NCI-H524 (cell line): ENCODE results near the gene LUZP1.
A peak's percentile ranks its signal among the peaks of the same experiment; 100 is the strongest.

Source experiments
- DNase-seq, 2 experiments: peaks; one replicate each; lab custom pipeline; 2025; lab: John Stamatoyannopoulos, UW

Gene LUZP1

GRCh38 chr1:23188434-23188884 lies 19.8 kb upstream of the LUZP1 start:
- DNase-seq = no peak

GRCh38 chr1:23187637-23188036 lies 19.0 kb upstream of the LUZP1 start:
- peak in 1 of 2 experiments; percentile 15 for DNase-seq

GRCh38 chr1:23185381-23185780 lies 16.7 kb upstream of the LUZP1 start:
- no peak for DNase-seq

GRCh38 chr1:23184212-23184934 lies 15.7 kb upstream of the LUZP1 start:
- peak; percentile 18 to 52 for DNase-seq

GRCh38 chr1:23179862-23180261 lies 11.2 kb upstream of the LUZP1 start:
- no peak for DNase-seq

GRCh38 chr1:23178950-23179349 lies 10.3 kb upstream of the LUZP1 start:
- peak in 1 of 2 experiments; percentile 24 for DNase-seq

GRCh38 chr1:23178414-23178813 lies 9.8 kb upstream of the LUZP1 start:
- no peak for DNase-seq

- DNase-seq = peak; percentile 15 to 55
Measured at GRCh38 chr1:23177438-23178380, 9.1 kb upstream of the LUZP1 start.

- no peak for DNase-seq
Measured at GRCh38 chr1:23177031-23177430, 8.4 kb upstream of the LUZP1 start.

GRCh38 chr1:23174426-23175110 lies 5.9 kb upstream of the LUZP1 start:
- no peak for DNase-seq

GRCh38 chr1:23171181-23171755 lies 2.6 kb upstream of the LUZP1 start:
- DNase-seq = no peak

GRCh38 chr1:23169727-23170335 lies 1.2 kb upstream of the LUZP1 start:
- peak; percentile 83 to 86 for DNase-seq

GRCh38 chr1:23169195-23169575 lies 529 bp upstream of the LUZP1 start:
- DNase-seq = no peak

GRCh38 chr1:23168079-23168444 lies 594 bp downstream of the LUZP1 start:
- no peak for DNase-seq

GRCh38 chr1:23167353-23168078 lies 1.1 kb downstream of the LUZP1 start:
- peak; percentile 31 to 54 for DNase-seq

GRCh38 chr1:23166854-23167253 lies 1.8 kb downstream of the LUZP1 start:
- no peak for DNase-seq

GRCh38 chr1:23163395-23163794 lies 5.3 kb downstream of the LUZP1 start:
- DNase-seq = no peak

- no peak for DNase-seq
Measured at GRCh38 chr1:23159963-23160877, 8.4 kb downstream of the LUZP1 start.

- DNase-seq = no peak
Measured at GRCh38 chr1:23156940-23157339, 11.7 kb downstream of the LUZP1 start.
